HEK293 (cell line): ENCODE measurements around the gene ACVR2B.

Experiments used
- CTCF ChIA-PET: fragments of 350-600 bp; formaldehyde crosslinking; extraction: SDS; loops from one replicate; lab custom pipeline; 2021; ENCODE audit warnings: antibody characterized with exemption; lab: Yijun Ruan, JAX
- POLR2A ChIA-PET: fragments of 300-600 bp; formaldehyde crosslinking; extraction: SDS; loops from one replicate; lab custom pipeline; 2020; ENCODE audit warnings: antibody characterized with exemption, inconsistent platforms; lab: Yijun Ruan, JAX
- H3K27ac ChIP-seq: fragments of 200-500 bp; sonication (Bioruptor generic); 2 replicates; pipeline ENCODE4 v1.5.1; 2014; ENCODE audit warnings: low read depth, low read length, control low read depth, inconsistent platforms; ENCODE audit errors: extremely low read depth
- H3K36me3 ChIP-seq, 2 experiments: fragments of 200-500 bp in 1 of 2; sonication (Bioruptor generic) in 1 of 2; 1 replicate in 1 of 2; 2 replicates in 1 of 2; pipeline ENCODE4 v1.5.1; 2014 to 2017; ENCODE audit warnings: inconsistent platforms in 2 of 2, low read length in 2 of 2; ENCODE audit not compliant: control insufficient read depth in 2 of 2, insufficient read depth in 1 of 2
- H3K4me1 ChIP-seq: fragments of 200-500 bp; sonication (Bioruptor generic); 2 replicates; pipeline ENCODE4 v1.5.1; 2014; ENCODE audit warnings: mild to moderate bottlenecking, low read length, inconsistent platforms; ENCODE audit not compliant: control insufficient read depth, insufficient read depth
- H3K4me3 ChIP-seq: 2 replicates; pipeline ENCODE4 v1.5.1; 2011; ENCODE audit warnings: low read depth, mild to moderate bottlenecking, control low read depth, low read length, moderate library complexity
- H3K9me3 ChIP-seq: fragments of 200-500 bp; sonication (Bioruptor generic); 2 replicates; pipeline ENCODE4 v1.5.1; 2014; ENCODE audit warnings: low read depth, low read length, inconsistent platforms; ENCODE audit not compliant: control insufficient read depth, insufficient read depth
- GLI4 ChIP-seq: fragments of 450-650 bp; formaldehyde crosslinking; IDR thresholded peaks from 2 replicates; pipeline ENCODE4 v1.5.1; 2016; ENCODE audit warnings: missing biosample characterization, missing genetic modification characterization
- MEIS1 ChIP-seq: sonication (generic); formaldehyde crosslinking; IDR thresholded peaks from 2 replicates; pipeline ENCODE4 v1.8.1; 2022; ENCODE audit warnings: missing genetic modification reagents, mild to moderate bottlenecking, borderline replicate concordance
- OSR2 ChIP-seq: fragments of 450-650 bp; formaldehyde crosslinking; IDR thresholded peaks from 2 replicates; pipeline ENCODE4 v1.5.1; 2016; ENCODE audit warnings: missing biosample characterization, missing genetic modification characterization
- SALL2 ChIP-seq: fragments of 450-650 bp; formaldehyde crosslinking; IDR thresholded peaks from 2 replicates; pipeline ENCODE4 v1.5.0; 2017; ENCODE audit warnings: missing biosample characterization, mild to moderate bottlenecking, missing genetic modification characterization, borderline replicate concordance
- SP7 ChIP-seq: fragments of 450-650 bp; formaldehyde crosslinking; IDR thresholded peaks from 2 replicates; pipeline ENCODE4 v1.5.1; 2016; ENCODE audit warnings: missing biosample characterization, missing genetic modification characterization
- YY2 ChIP-seq: fragments of 450-650 bp; formaldehyde crosslinking; IDR thresholded peaks from 2 replicates; pipeline ENCODE4 v1.5.1; 2016; ENCODE audit warnings: missing biosample characterization, missing genetic modification characterization
- ZBTB21 ChIP-seq: fragments of 450-650 bp; formaldehyde crosslinking; IDR thresholded peaks from 2 replicates; pipeline ENCODE4 v1.5.1; 2017; ENCODE audit warnings: missing biosample characterization, missing genetic modification characterization
- ZFP37 ChIP-seq: fragments of 450-650 bp; formaldehyde crosslinking; IDR thresholded peaks from 2 replicates; pipeline ENCODE4 v1.5.1; 2016; ENCODE audit warnings: missing biosample characterization, missing genetic modification characterization
- ZNF146 ChIP-seq: fragments of 450-650 bp; formaldehyde crosslinking; IDR thresholded peaks from 2 replicates; pipeline ENCODE4 v1.5.1; 2016; ENCODE audit warnings: missing biosample characterization, missing genetic modification characterization
- ZNF155 ChIP-seq: fragments of 450-650 bp; formaldehyde crosslinking; IDR thresholded peaks from 2 replicates; pipeline ENCODE4 v1.5.1; 2016; ENCODE audit warnings: missing biosample characterization, missing genetic modification characterization
- ZNF16 ChIP-seq: fragments of 450-650 bp; formaldehyde crosslinking; IDR thresholded peaks from 2 replicates; pipeline ENCODE4 v1.5.1; 2016; ENCODE audit warnings: low read depth, missing biosample characterization, missing genetic modification characterization
- ZNF426 ChIP-seq: fragments of 450-650 bp; formaldehyde crosslinking; IDR thresholded peaks from 2 replicates; pipeline ENCODE4 v1.5.1; 2017; ENCODE audit warnings: missing biosample characterization, missing genetic modification characterization, mild to moderate bottlenecking, inconsistent platforms, moderate library complexity
- ZNF530 ChIP-seq: fragments of 450-650 bp; formaldehyde crosslinking; IDR thresholded peaks from 2 replicates; pipeline ENCODE4 v1.5.1; 2016; ENCODE audit warnings: low read depth, missing biosample characterization, missing genetic modification characterization
- ZNF585B ChIP-seq: fragments of 450-650 bp; formaldehyde crosslinking; IDR thresholded peaks from 2 replicates; pipeline ENCODE4 v1.5.1; 2016; ENCODE audit warnings: missing biosample characterization, missing genetic modification characterization
- ZNF623 ChIP-seq: fragments of 450-650 bp; formaldehyde crosslinking; IDR thresholded peaks from 2 replicates; pipeline ENCODE4 v1.5.1; 2016; ENCODE audit warnings: missing biosample characterization, missing genetic modification characterization
- ZNF654 ChIP-seq: fragments of 450-650 bp; formaldehyde crosslinking; IDR thresholded peaks from 2 replicates; pipeline ENCODE4 v1.5.1; 2016; ENCODE audit warnings: low read depth, missing biosample characterization, missing genetic modification characterization
- ZNF701 ChIP-seq: fragments of 450-650 bp; formaldehyde crosslinking; IDR thresholded peaks from 2 replicates; pipeline ENCODE4 v1.5.1; 2016; ENCODE audit warnings: missing biosample characterization, missing genetic modification characterization
- ZSCAN23 ChIP-seq: fragments of 450-650 bp; formaldehyde crosslinking; IDR thresholded peaks from 2 replicates; pipeline ENCODE4 v1.5.1; 2016; ENCODE audit warnings: missing biosample characterization, missing genetic modification characterization
- TF ChIP-seq, protein P1 (sequence below): fragments of 450-650 bp; formaldehyde crosslinking; IDR thresholded peaks from 2 replicates; pipeline ENCODE4 v1.5.1; 2016; ENCODE audit warnings: missing biosample characterization, missing genetic modification characterization
- TF ChIP-seq, protein P2 (sequence below): fragments of 450-650 bp; formaldehyde crosslinking; IDR thresholded peaks from 2 replicates; pipeline ENCODE4 v1.5.1; 2016; ENCODE audit warnings: missing biosample characterization, missing genetic modification characterization
- TF ChIP-seq, protein P3 (sequence below): fragments of 450-650 bp; formaldehyde crosslinking; IDR thresholded peaks from 2 replicates; pipeline ENCODE4 v1.5.1; 2016; ENCODE audit warnings: missing biosample characterization, missing genetic modification characterization

The ACVR2B gene

DNA sequence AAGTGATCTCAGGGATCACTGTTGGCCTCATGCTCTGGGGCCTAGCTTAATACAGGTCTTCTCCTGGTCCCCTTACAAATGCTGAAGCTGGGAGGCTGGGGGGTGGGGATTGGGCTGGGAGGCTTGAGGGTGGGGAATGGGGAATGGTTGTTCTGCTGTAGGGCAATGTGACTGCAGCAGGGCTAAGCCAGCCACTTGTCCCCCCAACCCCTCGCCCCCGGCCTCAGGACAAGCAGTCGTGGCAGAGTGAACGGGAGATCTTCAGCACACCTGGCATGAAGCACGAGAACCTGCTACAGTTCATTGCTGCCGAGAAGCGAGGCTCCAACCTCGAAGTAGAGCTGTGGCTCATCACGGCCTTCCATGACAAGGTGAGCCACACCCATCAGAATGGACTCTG lies 25.2 kb downstream of the ACVR2B start:
- Histone ChIP-seq H3K36me3 (peaks cover 0 to 68% of the 10 kb centered on the region in 2 experiments; a peak in 1 of 3 replicates), H3K4me3 (no peak overlapping the region), H3K9me3 (no peaks in the 10 kb centered on the region), H3K4me1 (no peaks in the 10 kb centered on the region), H3K27ac (no peak overlapping the region)
- TF ChIP-seq MEIS1 (CRISPR knock-in tag) (no peak), ZNF16 (tag by site-specific recombination) (no peak), ZNF530 (tag by site-specific recombination) (no peak), GLI4 (no peak), ZNF426 (tag by site-specific recombination) (no peak), SP7 (no peak), ZNF155 (tag by site-specific recombination) (no peak), OSR2 (tag by site-specific recombination) (no peak), SALL2 (no peak), ZBTB21 (no peak), ZSCAN23 (tag by site-specific recombination) (no peak), ZNF623 (tag by site-specific recombination) (no peak), ZNF701 (tag by site-specific recombination) (no peak), ZFP37 (no peak), ZNF146 (tag by site-specific recombination) (no peak)
- TF ChIP-seq, protein P1, sequence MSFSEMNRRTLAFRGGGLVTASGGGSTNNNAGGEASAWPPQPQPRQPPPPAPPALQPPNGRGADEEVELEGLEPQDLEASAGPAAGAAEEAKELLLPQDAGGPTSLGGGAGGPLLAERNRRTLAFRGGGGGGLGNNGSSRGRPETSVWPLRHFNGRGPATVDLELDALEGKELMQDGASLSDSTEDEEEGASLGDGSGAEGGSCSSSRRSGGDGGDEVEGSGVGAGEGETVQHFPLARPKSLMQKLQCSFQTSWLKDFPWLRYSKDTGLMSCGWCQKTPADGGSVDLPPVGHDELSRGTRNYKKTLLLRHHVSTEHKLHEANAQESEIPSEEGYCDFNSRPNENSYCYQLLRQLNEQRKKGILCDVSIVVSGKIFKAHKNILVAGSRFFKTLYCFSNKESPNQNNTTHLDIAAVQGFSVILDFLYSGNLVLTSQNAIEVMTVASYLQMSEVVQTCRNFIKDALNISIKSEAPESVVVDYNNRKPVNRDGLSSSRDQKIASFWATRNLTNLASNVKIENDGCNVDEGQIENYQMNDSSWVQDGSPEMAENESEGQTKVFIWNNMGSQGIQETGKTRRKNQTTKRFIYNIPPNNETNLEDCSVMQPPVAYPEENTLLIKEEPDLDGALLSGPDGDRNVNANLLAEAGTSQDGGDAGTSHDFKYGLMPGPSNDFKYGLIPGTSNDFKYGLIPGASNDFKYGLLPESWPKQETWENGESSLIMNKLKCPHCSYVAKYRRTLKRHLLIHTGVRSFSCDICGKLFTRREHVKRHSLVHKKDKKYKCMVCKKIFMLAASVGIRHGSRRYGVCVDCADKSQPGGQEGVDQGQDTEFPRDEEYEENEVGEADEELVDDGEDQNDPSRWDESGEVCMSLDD (tag by site-specific recombination) = no peak
- TF ChIP-seq, protein P2, sequence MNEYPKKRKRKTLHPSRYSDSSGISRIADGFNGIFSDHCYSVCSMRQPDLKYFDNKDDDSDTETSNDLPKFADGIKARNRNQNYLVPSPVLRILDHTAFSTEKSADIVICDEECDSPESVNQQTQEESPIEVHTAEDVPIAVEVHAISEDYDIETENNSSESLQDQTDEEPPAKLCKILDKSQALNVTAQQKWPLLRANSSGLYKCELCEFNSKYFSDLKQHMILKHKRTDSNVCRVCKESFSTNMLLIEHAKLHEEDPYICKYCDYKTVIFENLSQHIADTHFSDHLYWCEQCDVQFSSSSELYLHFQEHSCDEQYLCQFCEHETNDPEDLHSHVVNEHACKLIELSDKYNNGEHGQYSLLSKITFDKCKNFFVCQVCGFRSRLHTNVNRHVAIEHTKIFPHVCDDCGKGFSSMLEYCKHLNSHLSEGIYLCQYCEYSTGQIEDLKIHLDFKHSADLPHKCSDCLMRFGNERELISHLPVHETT (tag by site-specific recombination) = no peak
- TF ChIP-seq, protein P3, sequence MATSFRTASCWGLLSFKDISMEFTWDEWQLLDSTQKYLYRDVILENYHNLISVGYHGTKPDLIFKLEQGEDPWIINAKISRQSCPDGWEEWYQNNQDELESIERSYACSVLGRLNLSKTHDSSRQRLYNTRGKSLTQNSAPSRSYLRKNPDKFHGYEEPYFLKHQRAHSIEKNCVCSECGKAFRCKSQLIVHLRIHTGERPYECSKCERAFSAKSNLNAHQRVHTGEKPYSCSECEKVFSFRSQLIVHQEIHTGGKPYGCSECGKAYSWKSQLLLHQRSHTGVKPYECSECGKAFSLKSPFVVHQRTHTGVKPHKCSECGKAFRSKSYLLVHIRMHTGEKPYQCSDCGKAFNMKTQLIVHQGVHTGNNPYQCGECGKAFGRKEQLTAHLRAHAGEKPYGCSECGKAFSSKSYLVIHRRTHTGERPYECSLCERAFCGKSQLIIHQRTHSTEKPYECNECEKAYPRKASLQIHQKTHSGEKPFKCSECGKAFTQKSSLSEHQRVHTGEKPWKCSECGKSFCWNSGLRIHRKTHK (tag by site-specific recombination) = no peak
- ChIA-PET POLR2A (no interaction called here), CTCF (interaction anchor here (1.9 to 2.4 kb wide), 3 partner anchors 10 to 132 kb away, joined by 5 to 11 read pairs (median 5); partner anchors contain the start of gene XYLB)

DNA sequence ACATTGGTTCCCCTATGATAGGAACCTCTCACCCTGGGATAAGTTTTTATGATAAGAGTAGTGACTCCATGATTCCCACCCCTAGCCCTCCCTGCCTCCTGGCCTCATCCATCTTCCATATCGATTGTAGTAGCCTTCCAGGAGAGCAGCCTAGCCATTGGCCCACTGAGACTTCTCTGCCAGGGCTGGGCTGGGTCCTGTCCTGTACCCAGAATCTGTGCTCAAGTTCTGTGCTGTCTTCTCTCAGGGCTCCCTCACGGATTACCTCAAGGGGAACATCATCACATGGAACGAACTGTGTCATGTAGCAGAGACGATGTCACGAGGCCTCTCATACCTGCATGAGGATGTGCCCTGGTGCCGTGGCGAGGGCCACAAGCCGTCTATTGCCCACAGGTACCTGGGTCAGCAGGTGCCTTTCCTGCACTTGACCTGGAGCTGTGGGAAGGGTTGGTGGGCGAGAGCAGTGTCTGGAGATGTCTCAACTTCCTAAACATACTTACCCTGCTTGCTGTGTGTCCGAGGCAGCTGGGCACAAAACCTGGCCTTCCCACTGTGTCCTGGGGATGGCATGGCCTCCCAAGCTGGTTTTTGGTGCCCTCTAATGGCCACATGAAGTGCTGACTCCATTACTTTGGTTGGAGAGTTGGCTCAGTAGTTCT lies 25.9 kb downstream of the ACVR2B start:
- no peak overlapping the region for H3K4me3 ChIP-seq
- H3K27ac ChIP-seq = no peak overlapping the region
- no peak for TF ChIP-seq YY2 (tag by site-specific recombination)
- no peak for TF ChIP-seq ZNF585B (tag by site-specific recombination)
- peak; percentile 60 for TF ChIP-seq ZNF654
- no peaks in the 10 kb centered on the region for H3K9me3 ChIP-seq
- ChIA-PET POLR2A (interaction anchor here (0.9 kb wide), 1 partner anchor 133 kb away, joined by 3 read pairs; the partner anchor contains the start of gene XYLB), CTCF (interaction anchor here (0.7 to 2.4 kb wide), 12 partner anchors 10 to 134 kb away, joined by 3 to 11 read pairs (median 3); partner anchors contain the start of genes EXOG and XYLB)
- H3K36me3 ChIP-seq = peaks cover 0 to 74% of the 10 kb centered on the region in 2 experiments; a peak in 1 of 3 replicates
- H3K4me1 ChIP-seq = no peaks in the 10 kb centered on the region
